ENCODE measurements around the gene AMN1.

GRCh38 chr12:31714406-31715271, 14.2 kb downstream of the AMN1 start:
- TF ChIP-seq EZH2 (IDR thresholded peaks at IDR 0.05), result no peak
- TF ChIP-seq POLR2AphosphoS5 (IDR thresholded peaks at IDR 0.05; ENCODE audit: borderline replicate concordance, low read depth, low read length), result no peak

Data from SK-N-MC (cell line).